HepG2 (cell line): ENCODE results near the gene MEPCE. TPM values are rescaled to one million over a fixed set of nuclear protein-coding genes. Genes with fewer than 3 reads are reported as not detected.

ENCODE experiments used
- KLF11 ChIP-seq: IDR thresholded peaks from 2 replicates; pipeline ENCODE4 v1.6.1; 2016; ENCODE audit warnings: missing compliant biosample characterization
- MLLT10 ChIP-seq: sonication (generic); formaldehyde crosslinking; IDR thresholded peaks from 2 replicates; pipeline ENCODE4 v1.4.0; 2020; ENCODE audit warnings: missing genetic modification reagents
- PHB2 ChIP-seq: fragments of 450-650 bp; IDR thresholded peaks from 2 replicates; pipeline ENCODE4 v1.6.1; 2018; ENCODE audit not compliant: partially characterized antibody
- SCMH1 ChIP-seq: sonication (generic); formaldehyde crosslinking; IDR thresholded peaks from 2 replicates; pipeline ENCODE4 v1.9.0; 2021; ENCODE audit warnings: missing genetic modification reagents, mild to moderate bottlenecking, borderline replicate concordance
- TERF1 ChIP-seq: sonication (generic); formaldehyde crosslinking; IDR thresholded peaks from 2 replicates; pipeline ENCODE4 v1.8.0; 2022; ENCODE audit warnings: mild to moderate bottlenecking, missing genetic modification reagents, moderate library complexity
- XBP1 ChIP-seq: sonication (generic); formaldehyde crosslinking; IDR thresholded peaks from 2 replicates; pipeline ENCODE4 v1.5.0; 2020; ENCODE audit warnings: missing genetic modification reagents
- ZNF10 ChIP-seq: sonication (generic); formaldehyde crosslinking; IDR thresholded peaks from 2 replicates; pipeline ENCODE4 v1.4.0; 2020; ENCODE audit warnings: mild to moderate bottlenecking, low read depth, missing genetic modification reagents, borderline replicate concordance
- ZNF296 ChIP-seq: sonication (generic); formaldehyde crosslinking; conservative IDR thresholded peaks from 2 replicates; pipeline ENCODE4 v1.5.0; 2020; ENCODE audit warnings: mild to moderate bottlenecking, missing genetic modification reagents
- ZNF329 ChIP-seq: sonication (generic); formaldehyde crosslinking; IDR thresholded peaks from 2 replicates; pipeline ENCODE4 v1.9.0; 2021; ENCODE audit warnings: low read depth, mild to moderate bottlenecking, missing genetic modification reagents
- polyA plus RNA-seq, 8 experiments: library from polyadenylated mRNA; depleted of rRNA in 3 of 8; stranded (reverse) in 7 of 8; unstranded in 1 of 8; fragments of >200 nt; fragmentation: Illumina TruSeq in 4 of 8; extraction: Trizol in 4 of 8; gene quantifications; 2 replicates each; pipeline versions ENCODE4 v1.2.1 to v1.2.3, GENCODE V29; 2011 to 2016; ENCODE audit warnings: low read depth in 4 of 8, missing spikeins in 1 of 8, mixed read lengths in 1 of 8; ENCODE audit not compliant: insufficient read depth in 1 of 8
- total RNA-seq, 5 experiments: library from RNA; depleted of rRNA; stranded (reverse); fragments of >200 nt; fragmentation: Illumina TruSeq; extraction: Trizol; gene quantifications; 2 replicates each; pipeline ENCODE4 v1.2.3, GENCODE V29; 2016; ENCODE audit warnings: low read depth in 1 of 5
- TF ChIP-seq, protein P1 (sequence below): sonication (generic); formaldehyde crosslinking; IDR thresholded peaks from 2 replicates; pipeline ENCODE4 v1.5.1; 2020; ENCODE audit warnings: missing genetic modification reagents, mild to moderate bottlenecking, borderline replicate concordance
- TF ChIP-seq, protein P2 (sequence below): IDR thresholded peaks from 2 replicates; pipeline ENCODE4 v1.6.1; 2016
- TF ChIP-seq, protein P3 (sequence below): sonication (generic); formaldehyde crosslinking; IDR thresholded peaks from 2 replicates; pipeline ENCODE4 v1.4.0; 2020; ENCODE audit warnings: mild to moderate bottlenecking, missing genetic modification reagents

MEPCE gene
- total and polyA plus RNA-seq, 2 of the 13 experiments (the other 11 are each of a cell fraction or from before 2014, with no cell fraction given) = 12.3 to 26.0 TPM

- TF ChIP-seq, protein P1, sequence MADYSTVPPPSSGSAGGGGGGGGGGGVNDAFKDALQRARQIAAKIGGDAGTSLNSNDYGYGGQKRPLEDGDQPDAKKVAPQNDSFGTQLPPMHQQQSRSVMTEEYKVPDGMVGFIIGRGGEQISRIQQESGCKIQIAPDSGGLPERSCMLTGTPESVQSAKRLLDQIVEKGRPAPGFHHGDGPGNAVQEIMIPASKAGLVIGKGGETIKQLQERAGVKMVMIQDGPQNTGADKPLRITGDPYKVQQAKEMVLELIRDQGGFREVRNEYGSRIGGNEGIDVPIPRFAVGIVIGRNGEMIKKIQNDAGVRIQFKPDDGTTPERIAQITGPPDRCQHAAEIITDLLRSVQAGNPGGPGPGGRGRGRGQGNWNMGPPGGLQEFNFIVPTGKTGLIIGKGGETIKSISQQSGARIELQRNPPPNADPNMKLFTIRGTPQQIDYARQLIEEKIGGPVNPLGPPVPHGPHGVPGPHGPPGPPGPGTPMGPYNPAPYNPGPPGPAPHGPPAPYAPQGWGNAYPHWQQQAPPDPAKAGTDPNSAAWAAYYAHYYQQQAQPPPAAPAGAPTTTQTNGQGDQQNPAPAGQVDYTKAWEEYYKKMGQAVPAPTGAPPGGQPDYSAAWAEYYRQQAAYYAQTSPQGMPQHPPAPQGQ (CRISPR knock-in tag) = no peak
- TF ChIP-seq ZNF329 (no peak), SCMH1 (CRISPR knock-in tag) (no peak), TERF1 (no peak), XBP1 (CRISPR knock-in tag) (no peak), ZNF296 (CRISPR knock-in tag) (no peak), PHB2 (no peak), KLF11 (CRISPR knock-in tag) (no peak), MLLT10 (CRISPR knock-in tag) (no peak), ZNF10 (CRISPR knock-in tag) (no peak)
- TF ChIP-seq, protein P2, sequence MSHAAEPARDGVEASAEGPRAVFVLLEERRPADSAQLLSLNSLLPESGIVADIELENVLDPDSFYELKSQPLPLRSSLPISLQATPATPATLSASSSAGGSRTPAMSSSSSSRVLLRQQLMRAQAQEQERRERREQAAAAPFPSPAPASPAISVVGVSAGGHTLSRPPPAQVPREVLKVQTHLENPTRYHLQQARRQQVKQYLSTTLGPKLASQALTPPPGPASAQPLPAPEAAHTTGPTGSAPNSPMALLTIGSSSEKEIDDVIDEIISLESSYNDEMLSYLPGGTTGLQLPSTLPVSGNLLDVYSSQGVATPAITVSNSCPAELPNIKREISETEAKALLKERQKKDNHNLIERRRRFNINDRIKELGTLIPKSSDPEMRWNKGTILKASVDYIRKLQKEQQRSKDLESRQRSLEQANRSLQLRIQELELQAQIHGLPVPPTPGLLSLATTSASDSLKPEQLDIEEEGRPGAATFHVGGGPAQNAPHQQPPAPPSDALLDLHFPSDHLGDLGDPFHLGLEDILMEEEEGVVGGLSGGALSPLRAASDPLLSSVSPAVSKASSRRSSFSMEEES (CRISPR knock-in tag) = no peak
- TF ChIP-seq, protein P3, sequence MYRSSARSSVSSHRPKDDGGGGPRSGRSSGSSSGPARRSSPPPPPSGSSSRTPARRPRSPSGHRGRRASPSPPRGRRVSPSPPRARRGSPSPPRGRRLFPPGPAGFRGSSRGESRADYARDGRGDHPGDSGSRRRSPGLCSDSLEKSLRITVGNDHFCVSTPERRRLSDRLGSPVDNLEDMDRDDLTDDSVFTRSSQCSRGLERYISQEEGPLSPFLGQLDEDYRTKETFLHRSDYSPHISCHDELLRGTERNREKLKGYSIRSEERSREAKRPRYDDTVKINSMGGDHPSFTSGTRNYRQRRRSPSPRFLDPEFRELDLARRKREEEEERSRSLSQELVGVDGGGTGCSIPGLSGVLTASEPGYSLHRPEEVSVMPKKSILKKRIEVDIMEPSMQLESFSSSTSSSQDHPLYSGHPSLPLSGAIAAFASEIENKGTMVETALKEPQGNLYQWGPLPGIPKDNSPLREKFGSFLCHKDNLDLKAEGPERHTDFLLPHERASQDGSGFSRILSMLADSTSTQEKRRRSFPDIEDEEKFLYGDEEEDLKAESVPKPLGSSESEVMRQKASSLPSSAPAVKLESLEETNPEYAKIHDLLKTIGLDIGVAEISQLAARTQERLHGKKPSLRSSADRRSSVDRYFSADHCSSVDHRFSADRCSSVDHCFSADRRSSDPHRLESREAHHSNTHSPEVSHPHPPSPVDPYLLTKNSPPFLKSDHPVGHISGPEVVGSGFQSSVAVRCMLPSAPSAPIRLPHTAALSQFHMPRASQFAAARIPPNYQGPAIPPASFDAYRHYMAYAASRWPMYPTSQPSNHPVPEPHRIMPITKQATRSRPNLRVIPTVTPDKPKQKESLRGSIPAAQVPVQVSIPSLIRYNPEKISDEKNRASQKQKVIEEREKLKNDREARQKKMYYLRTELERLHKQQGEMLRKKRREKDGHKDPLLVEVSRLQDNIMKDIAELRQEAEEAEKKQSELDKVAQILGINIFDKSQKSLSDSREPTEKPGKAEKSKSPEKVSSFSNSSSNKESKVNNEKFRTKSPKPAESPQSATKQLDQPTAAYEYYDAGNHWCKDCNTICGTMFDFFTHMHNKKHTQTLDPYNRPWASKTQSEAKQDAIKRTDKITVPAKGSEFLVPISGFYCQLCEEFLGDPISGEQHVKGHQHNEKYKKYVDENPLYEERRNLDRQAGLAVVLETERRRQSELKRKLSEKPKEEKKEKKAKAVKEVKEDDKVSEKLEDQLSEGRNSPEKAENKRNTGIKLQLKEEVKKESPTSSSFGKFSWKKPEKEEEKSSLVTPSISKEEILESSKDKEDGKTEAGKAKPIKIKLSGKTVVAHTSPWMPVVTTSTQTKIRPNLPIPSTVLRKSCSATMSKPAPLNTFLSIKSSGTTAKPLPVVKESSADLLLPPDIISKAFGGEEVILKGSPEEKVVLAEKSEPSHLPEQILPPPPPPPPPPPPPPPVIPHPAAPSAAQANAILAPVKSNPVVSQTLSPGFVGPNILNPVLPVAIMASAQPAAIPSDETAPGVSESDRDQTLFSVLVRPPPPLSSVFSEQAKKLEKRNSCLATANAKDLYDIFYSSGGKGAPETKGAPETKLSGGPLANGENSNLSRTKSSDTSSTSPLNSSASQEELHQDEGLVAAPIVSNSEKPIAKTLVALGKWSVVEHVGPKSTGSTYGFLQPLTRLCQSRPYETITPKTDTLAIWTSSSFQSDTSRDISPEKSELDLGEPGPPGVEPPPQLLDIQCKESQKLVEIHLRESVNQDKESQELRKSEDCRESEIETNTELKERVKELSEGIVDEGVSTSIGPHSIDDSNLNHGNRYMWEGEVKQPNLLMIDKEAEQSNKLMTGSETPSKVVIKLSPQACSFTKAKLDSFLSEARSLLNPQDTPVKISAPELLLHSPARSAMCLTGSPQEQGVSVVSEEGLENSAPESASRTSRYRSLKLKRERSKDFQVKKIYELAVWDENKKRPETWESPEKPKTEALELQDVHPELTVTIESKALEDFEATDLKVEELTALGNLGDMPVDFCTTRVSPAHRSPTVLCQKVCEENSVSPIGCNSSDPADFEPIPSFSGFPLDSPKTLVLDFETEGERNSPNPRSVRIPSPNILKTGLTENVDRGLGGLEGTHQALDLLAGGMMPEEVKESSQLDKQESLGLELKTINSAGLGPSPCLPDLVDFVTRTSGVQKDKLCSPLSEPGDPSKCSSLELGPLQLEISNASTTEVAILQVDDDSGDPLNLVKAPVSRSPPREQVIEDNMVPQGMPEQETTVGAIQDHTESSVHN = no peak
Measured at GRCh38 chr7:100478958-100479660, 49.5 kb downstream of the MEPCE start, which contains the start of gene TSC22D4 (continued).
